Measurements from ENCODE around the gene DYSF.

DYSF gene

GRCh38 chr2:71659868-71660518 lies 206.6 kb downstream of the DYSF start:
- no peak for DNase-seq

- no peak for DNase-seq
Observed at GRCh38 chr2:71661782-71662181, 208.4 kb downstream of the DYSF start.

- DNase-seq = no peak
Observed at GRCh38 chr2:71662665-71663394, 209.5 kb downstream of the DYSF start.

- DNase-seq = no peak
Observed at GRCh38 chr2:71664161-71664560, 210.8 kb downstream of the DYSF start.

GRCh38 chr2:71665168-71666093 lies 212.1 kb downstream of the DYSF start:
- DNase-seq = no peak

GRCh38 chr2:71666094-71666474 lies 212.7 kb downstream of the DYSF start:
- DNase-seq = no peak

GRCh38 chr2:71667256-71668182 lies 214.2 kb downstream of the DYSF start:
- peak in 3 of 4 experiments; percentile 15 to 24 (median 15) for DNase-seq

GRCh38 chr2:71668326-71669057 lies 215.1 kb downstream of the DYSF start:
- DNase-seq = no peak

- no peak for DNase-seq
Observed at GRCh38 chr2:71669058-71669456, 215.7 kb downstream of the DYSF start.

- no peak for DNase-seq
Observed at GRCh38 chr2:71669628-71670429, 216.5 kb downstream of the DYSF start.

- DNase-seq = no peak
Observed at GRCh38 chr2:71670430-71670795, 217.1 kb downstream of the DYSF start.

GRCh38 chr2:71671203-71671854 lies 218.0 kb downstream of the DYSF start:
- no peak for DNase-seq

- no peak for DNase-seq
Observed at GRCh38 chr2:71671895-71672825, 218.8 kb downstream of the DYSF start.

- DNase-seq = no peak
Observed at GRCh38 chr2:71672826-71673795, 219.8 kb downstream of the DYSF start.

GRCh38 chr2:71674158-71674851 lies 220.9 kb downstream of the DYSF start:
- DNase-seq = no peak

- DNase-seq = no peak
Observed at GRCh38 chr2:71675296-71675695, 221.9 kb downstream of the DYSF start.

GRCh38 chr2:71678874-71679273 lies 225.5 kb downstream of the DYSF start:
- DNase-seq = no peak

Measured in suppressor macrophage (primary cell).